ENCODE data around the gene GAGE12D. TPM values are rescaled to one million over a fixed set of nuclear protein-coding genes. Genes with fewer than 3 reads are reported as not detected.
"Not testable (repeated sequence)": the region's sequence is repeated elsewhere in the genome, so short reads cannot be mapped to it uniquely, and the experiment has no call there.

GAGE12D gene
- total RNA-seq (2014; rRNA removed) = not detected in 2 replicates
- Bru-seq, nascent RNA = not detected
- not detected for BruChase-seq, experiment 1, labeled RNA remaining after a 6-hour chase
- not detected for BruChase-seq, experiment 2, labeled RNA remaining after a 2-hour chase
- long read RNA-seq = 0 reads

GRCh38 chrX:49541433-49541832 lies at the start of gene GAGE12D:
Gene GAGE12D, plus strand, starts transcription at chrX:49541733. Its CDS starts 1,155 bp downstream, at chrX:49542888.
- H3K9me2 ChIP-seq (replicated peaks; ENCODE audit: low read length); H3K4me1 ChIP-seq (ENCODE audit: insufficient read depth, low read length); H3K9me3 ChIP-seq (ENCODE audit: low read length); H3K4me2 ChIP-seq (ENCODE audit: low read length); H3K27ac ChIP-seq (ENCODE audit: low read length); POLR2A ChIA-PET (ENCODE audit: unreplicated experiment); intact Hi-C loops (cut with micrococcal nuclease); H3K79me2 ChIP-seq (ENCODE audit: low read length); ATAC-seq; H4K20me1 ChIP-seq (ENCODE audit: low read length); H2AFZ ChIP-seq (ENCODE audit: low read length); H3K9ac ChIP-seq (ENCODE audit: low read length); CTCF ChIA-PET; H3K4me3 ChIP-seq (ENCODE audit: low read length); H3K27me3 ChIP-seq (ENCODE audit: low read length); H3K36me3 ChIP-seq (ENCODE audit: low read depth, low read length); BruUV-seq (replicated peaks); H3F3A ChIP-seq (ENCODE audit: low read length, unreplicated experiment); DNase-seq: not testable (repeated sequence)

GRCh38 chrX:49531877-49532276 lies 9.7 kb upstream of the GAGE12D start, which contains the start of gene GAGE12C:
Gene GAGE12C, plus strand, starts transcription at chrX:49532177. Its CDS starts 1,155 bp downstream, at chrX:49533332.
- H3F3A ChIP-seq (ENCODE audit: low read length, unreplicated experiment); POLR2A ChIA-PET (ENCODE audit: unreplicated experiment); H3K4me2 ChIP-seq (ENCODE audit: low read length); BruUV-seq (replicated peaks); H4K20me1 ChIP-seq (ENCODE audit: low read length); CTCF ChIA-PET; H3K36me3 ChIP-seq (ENCODE audit: low read depth, low read length); H3K9ac ChIP-seq (ENCODE audit: low read length); ATAC-seq; H3K4me3 ChIP-seq (ENCODE audit: low read length); intact Hi-C loops (cut with micrococcal nuclease); H3K27me3 ChIP-seq (ENCODE audit: low read length); H3K9me3 ChIP-seq (ENCODE audit: low read length); H2AFZ ChIP-seq (ENCODE audit: low read length); H3K79me2 ChIP-seq (ENCODE audit: low read length); H3K27ac ChIP-seq (ENCODE audit: low read length); DNase-seq; H3K4me1 ChIP-seq (ENCODE audit: insufficient read depth, low read length); H3K9me2 ChIP-seq (replicated peaks; ENCODE audit: low read length): not testable (repeated sequence)

- ATAC-seq; H3K79me2 ChIP-seq (ENCODE audit: low read length); intact Hi-C loops (cut with micrococcal nuclease); BruUV-seq (replicated peaks); POLR2A ChIA-PET (ENCODE audit: unreplicated experiment); H3K36me3 ChIP-seq (ENCODE audit: low read depth, low read length); H3K4me2 ChIP-seq (ENCODE audit: low read length); H3F3A ChIP-seq (ENCODE audit: low read length, unreplicated experiment); H3K4me3 ChIP-seq (ENCODE audit: low read length); CTCF ChIA-PET; H3K9ac ChIP-seq (ENCODE audit: low read length); H3K27me3 ChIP-seq (ENCODE audit: low read length); H3K9me2 ChIP-seq (replicated peaks; ENCODE audit: low read length); H3K27ac ChIP-seq (ENCODE audit: low read length); DNase-seq; H3K4me1 ChIP-seq (ENCODE audit: insufficient read depth, low read length); H3K9me3 ChIP-seq (ENCODE audit: low read length); H4K20me1 ChIP-seq (ENCODE audit: low read length); H2AFZ ChIP-seq (ENCODE audit: low read length): not testable (repeated sequence)
These were observed 9.5 kb downstream of the GAGE12D start, which contains the start of gene GAGE12E for GRCh38 chrX:49550989-49551388. Gene GAGE12E, plus strand, starts transcription at chrX:49551289. Its CDS starts 1,155 bp downstream, at chrX:49552444.

GRCh38 chrX:49560542-49560941 lies 19.0 kb downstream of the GAGE12D start, which contains the start of gene GAGE12F:
Gene GAGE12F, plus strand, starts transcription at chrX:49560842. Its CDS starts 1,155 bp downstream, at chrX:49561997.
- H3K27me3 ChIP-seq (ENCODE audit: low read length); ATAC-seq; H3F3A ChIP-seq (ENCODE audit: low read length, unreplicated experiment); H2AFZ ChIP-seq (ENCODE audit: low read length); POLR2A ChIA-PET (ENCODE audit: unreplicated experiment); intact Hi-C loops (cut with micrococcal nuclease); BruUV-seq (replicated peaks); H3K4me2 ChIP-seq (ENCODE audit: low read length); CTCF ChIA-PET; H3K27ac ChIP-seq (ENCODE audit: low read length); H3K4me3 ChIP-seq (ENCODE audit: low read length); H3K9me3 ChIP-seq (ENCODE audit: low read length); H4K20me1 ChIP-seq (ENCODE audit: low read length); H3K4me1 ChIP-seq (ENCODE audit: insufficient read depth, low read length); DNase-seq; H3K79me2 ChIP-seq (ENCODE audit: low read length); H3K9ac ChIP-seq (ENCODE audit: low read length); H3K36me3 ChIP-seq (ENCODE audit: low read depth, low read length); H3K9me2 ChIP-seq (replicated peaks; ENCODE audit: low read length): not testable (repeated sequence)

- H3K4me1 ChIP-seq (ENCODE audit: insufficient read depth, low read length); H3K27me3 ChIP-seq (ENCODE audit: low read length); ATAC-seq; H3K9ac ChIP-seq (ENCODE audit: low read length); BruUV-seq (replicated peaks); H3K9me3 ChIP-seq (ENCODE audit: low read length); H3K9me2 ChIP-seq (replicated peaks; ENCODE audit: low read length); H3F3A ChIP-seq (ENCODE audit: low read length, unreplicated experiment); intact Hi-C loops (cut with micrococcal nuclease); DNase-seq; H3K27ac ChIP-seq (ENCODE audit: low read length); H4K20me1 ChIP-seq (ENCODE audit: low read length); H3K4me3 ChIP-seq (ENCODE audit: low read length); H3K4me2 ChIP-seq (ENCODE audit: low read length); H3K36me3 ChIP-seq (ENCODE audit: low read depth, low read length); POLR2A ChIA-PET (ENCODE audit: unreplicated experiment); H2AFZ ChIP-seq (ENCODE audit: low read length); CTCF ChIA-PET; H3K79me2 ChIP-seq (ENCODE audit: low read length): not testable (repeated sequence)
These were observed 27.2 kb downstream of the GAGE12D start for GRCh38 chrX:49568728-49569127.

GRCh38 chrX:49569152-49569551 lies 27.6 kb downstream of the GAGE12D start:
- H3K9me3 ChIP-seq (ENCODE audit: low read length); H2AFZ ChIP-seq (ENCODE audit: low read length); H3K79me2 ChIP-seq (ENCODE audit: low read length); H3F3A ChIP-seq (ENCODE audit: low read length, unreplicated experiment); intact Hi-C loops (cut with micrococcal nuclease); H3K4me1 ChIP-seq (ENCODE audit: insufficient read depth, low read length); BruUV-seq (replicated peaks); H3K9ac ChIP-seq (ENCODE audit: low read length); ATAC-seq; CTCF ChIA-PET; H3K4me2 ChIP-seq (ENCODE audit: low read length); H3K36me3 ChIP-seq (ENCODE audit: low read depth, low read length); POLR2A ChIA-PET (ENCODE audit: unreplicated experiment); H3K4me3 ChIP-seq (ENCODE audit: low read length); H3K27ac ChIP-seq (ENCODE audit: low read length); H3K27me3 ChIP-seq (ENCODE audit: low read length); H4K20me1 ChIP-seq (ENCODE audit: low read length); DNase-seq; H3K9me2 ChIP-seq (replicated peaks; ENCODE audit: low read length): not testable (repeated sequence)

- H3K27ac ChIP-seq (ENCODE audit: low read length); H3K79me2 ChIP-seq (ENCODE audit: low read length); H3K36me3 ChIP-seq (ENCODE audit: low read depth, low read length); H3K9ac ChIP-seq (ENCODE audit: low read length); H3K4me1 ChIP-seq (ENCODE audit: insufficient read depth, low read length); H3K27me3 ChIP-seq (ENCODE audit: low read length); H3K9me2 ChIP-seq (replicated peaks; ENCODE audit: low read length); H2AFZ ChIP-seq (ENCODE audit: low read length); BruUV-seq (replicated peaks); H3F3A ChIP-seq (ENCODE audit: low read length, unreplicated experiment); intact Hi-C loops (cut with micrococcal nuclease); H3K9me3 ChIP-seq (ENCODE audit: low read length); H4K20me1 ChIP-seq (ENCODE audit: low read length); H3K4me2 ChIP-seq (ENCODE audit: low read length); H3K4me3 ChIP-seq (ENCODE audit: low read length); DNase-seq; ATAC-seq; POLR2A ChIA-PET (ENCODE audit: unreplicated experiment); CTCF ChIA-PET: not testable (repeated sequence)
These were observed 28.6 kb downstream of the GAGE12D start, which contains the start of gene GAGE12G for GRCh38 chrX:49570100-49570499. Gene GAGE12G, plus strand, starts transcription at chrX:49570400. Its CDS starts 1,155 bp downstream, at chrX:49571555.

All from PC-3 (cell line).